ENCODE measurements around the gene TRAF3. TPM values are rescaled to one million over a fixed set of nuclear protein-coding genes. Genes with fewer than 3 reads are reported as not detected.

TRAF3 gene
- total RNA-seq, 1 donor from 2014 or later: 14.0 TPM

- peaks cover 22% of the 10 kb centered on the region for H3K4me1 ChIP-seq
- no peak for DNase-seq (ENCODE audit: extremely low spot score in 2 of 2)
- H3K27ac ChIP-seq: no peak overlapping the region
- intact Hi-C loops (cut with DNase I): no loop called here
- H3K4me3 ChIP-seq: no peak overlapping the region
- TF ChIP-seq POLR2AphosphoS5 (IDR thresholded peaks at IDR 0.05; ENCODE audit: insufficient read depth in 1 of 2, low read depth in 1 of 2) (no peak), CTCF (IDR thresholded peaks at IDR 0.05) (no peak), POLR2A (IDR thresholded peaks at IDR 0.05) (no peak)
- no peaks in the 10 kb centered on the region for H3K27me3 ChIP-seq
- no peaks in the 10 kb centered on the region for H3K9me3 ChIP-seq
- no peaks in the 10 kb centered on the region for H3K36me3 ChIP-seq
Measured at GRCh38 chr14:102782974-102783373, 5.7 kb downstream of the TRAF3 start.

- no peak for TF ChIP-seq CTCF (IDR thresholded peaks at IDR 0.05)
- no peak for TF ChIP-seq POLR2AphosphoS5 (IDR thresholded peaks at IDR 0.05; ENCODE audit: insufficient read depth in 1 of 2, low read depth in 1 of 2)
- no peak overlapping the region for H3K27ac ChIP-seq
- DNase-seq (ENCODE audit: extremely low spot score in 2 of 2): no peak
- H3K9me3 ChIP-seq: no peaks in the 10 kb centered on the region
- H3K36me3 ChIP-seq: no peaks in the 10 kb centered on the region
- H3K4me3 ChIP-seq: no peak overlapping the region
- H3K27me3 ChIP-seq: no peaks in the 10 kb centered on the region
- peaks cover 4% of the 10 kb centered on the region for H3K4me1 ChIP-seq
- intact Hi-C loops (cut with DNase I): no loop called here
Measured at GRCh38 chr14:102784892-102785594, 7.8 kb downstream of the TRAF3 start.

GRCh38 chr14:102785595-102785963 is 8.3 kb downstream of the TRAF3 start:
- no peak overlapping the region for H3K4me3 ChIP-seq
- H3K9me3 ChIP-seq: no peaks in the 10 kb centered on the region
- intact Hi-C loops (cut with DNase I): no loop called here
- no peak overlapping the region for H3K27ac ChIP-seq
- DNase-seq (ENCODE audit: extremely low spot score in 2 of 2): no peak
- no peaks in the 10 kb centered on the region for H3K4me1 ChIP-seq
- H3K27me3 ChIP-seq: no peaks in the 10 kb centered on the region
- TF ChIP-seq POLR2A (IDR thresholded peaks at IDR 0.05) (no peak), CTCF (IDR thresholded peaks at IDR 0.05) (no peak), POLR2AphosphoS5 (IDR thresholded peaks at IDR 0.05; ENCODE audit: insufficient read depth in 1 of 2, low read depth in 1 of 2) (no peak)
- H3K36me3 ChIP-seq: no peaks in the 10 kb centered on the region

GRCh38 chr14:102786768-102787167 is 9.5 kb downstream of the TRAF3 start:
- Histone ChIP-seq H3K4me1 (no peaks in the 10 kb centered on the region), H3K27ac (no peak overlapping the region), H3K36me3 (no peaks in the 10 kb centered on the region), H3K4me3 (no peak overlapping the region), H3K9me3 (no peaks in the 10 kb centered on the region), H3K27me3 (no peaks in the 10 kb centered on the region)
- no peak for DNase-seq (ENCODE audit: extremely low spot score in 2 of 2)
- intact Hi-C loops (cut with DNase I): no loop called here
- TF ChIP-seq CTCF (IDR thresholded peaks at IDR 0.05) (no peak), POLR2AphosphoS5 (IDR thresholded peaks at IDR 0.05; ENCODE audit: insufficient read depth in 1 of 2, low read depth in 1 of 2) (no peak), POLR2A (IDR thresholded peaks at IDR 0.05) (no peak)

GRCh38 chr14:102789349-102789748 is 12.1 kb downstream of the TRAF3 start:
- Histone ChIP-seq H3K27me3 (no peaks in the 10 kb centered on the region), H3K4me1 (no peaks in the 10 kb centered on the region), H3K36me3 (no peaks in the 10 kb centered on the region), H3K27ac (no peak overlapping the region), H3K4me3 (no peak overlapping the region), H3K9me3 (no peaks in the 10 kb centered on the region)
- TF ChIP-seq CTCF (IDR thresholded peaks at IDR 0.05) (no peak), POLR2AphosphoS5 (IDR thresholded peaks at IDR 0.05; ENCODE audit: insufficient read depth in 1 of 2, low read depth in 1 of 2) (no peak), POLR2A (IDR thresholded peaks at IDR 0.05) (no peak)
- DNase-seq (ENCODE audit: extremely low spot score in 2 of 2): no peak
- intact Hi-C loops (cut with DNase I): no loop called here
